GM18508 (cell line): ENCODE measurements around the gene KHDC4.

Source experiments
- ATAC-seq: cut with Tn5 transposase; IDR thresholded peaks from one replicate; pipeline ENCODE4 v1.9.1; 2021; ENCODE audit warnings: moderate number of reproducible peaks; ENCODE audit not compliant: insufficient read depth, unreplicated experiment

KHDC4 gene

DNA sequence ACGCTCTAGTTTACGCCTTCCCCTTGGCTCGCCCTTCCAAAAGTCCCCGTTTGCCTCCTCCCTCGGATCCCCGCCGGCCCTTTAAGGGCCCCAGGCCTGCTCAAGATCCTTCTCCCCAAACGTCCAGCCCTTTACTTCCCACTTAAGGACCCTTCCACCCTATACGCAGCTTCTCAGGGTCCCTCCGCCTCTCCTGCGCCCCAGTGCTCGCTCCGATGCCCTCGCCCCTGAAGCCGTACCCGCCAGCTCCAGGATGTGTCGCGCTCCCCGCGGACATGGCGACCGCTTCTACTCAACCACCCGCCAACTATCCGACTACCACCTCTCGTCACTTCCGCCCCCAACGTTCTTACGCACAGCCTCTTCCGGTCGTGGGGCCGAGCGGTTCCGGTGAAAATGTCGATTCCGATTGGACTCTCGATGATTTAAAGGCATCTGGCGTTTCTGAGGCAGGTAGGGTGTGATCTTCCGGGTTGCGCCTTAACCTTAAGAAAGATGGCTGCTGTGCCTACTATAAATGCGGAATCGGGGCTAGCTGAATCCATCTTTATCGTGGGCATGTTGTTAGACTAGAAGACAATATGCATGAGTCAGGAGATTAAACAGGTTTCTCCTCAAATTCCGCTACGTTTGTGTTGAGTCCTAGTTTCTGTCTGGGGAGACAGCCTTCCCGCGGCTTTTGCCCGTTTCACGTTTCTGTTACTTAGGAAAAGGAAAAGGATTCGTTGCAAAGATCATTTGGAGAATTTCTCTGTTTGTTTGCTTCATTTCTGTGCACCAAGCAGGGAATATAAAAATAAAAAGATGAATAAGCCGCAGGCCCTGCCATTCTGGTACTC is at the start of gene KHDC4:
Gene KHDC4, minus strand, starts transcription at position 317 of the 839 bp plus-strand sequence. Its CDS starts 40 bp downstream, at position 277.
- peak; percentile 80 for ATAC-seq

DNA sequence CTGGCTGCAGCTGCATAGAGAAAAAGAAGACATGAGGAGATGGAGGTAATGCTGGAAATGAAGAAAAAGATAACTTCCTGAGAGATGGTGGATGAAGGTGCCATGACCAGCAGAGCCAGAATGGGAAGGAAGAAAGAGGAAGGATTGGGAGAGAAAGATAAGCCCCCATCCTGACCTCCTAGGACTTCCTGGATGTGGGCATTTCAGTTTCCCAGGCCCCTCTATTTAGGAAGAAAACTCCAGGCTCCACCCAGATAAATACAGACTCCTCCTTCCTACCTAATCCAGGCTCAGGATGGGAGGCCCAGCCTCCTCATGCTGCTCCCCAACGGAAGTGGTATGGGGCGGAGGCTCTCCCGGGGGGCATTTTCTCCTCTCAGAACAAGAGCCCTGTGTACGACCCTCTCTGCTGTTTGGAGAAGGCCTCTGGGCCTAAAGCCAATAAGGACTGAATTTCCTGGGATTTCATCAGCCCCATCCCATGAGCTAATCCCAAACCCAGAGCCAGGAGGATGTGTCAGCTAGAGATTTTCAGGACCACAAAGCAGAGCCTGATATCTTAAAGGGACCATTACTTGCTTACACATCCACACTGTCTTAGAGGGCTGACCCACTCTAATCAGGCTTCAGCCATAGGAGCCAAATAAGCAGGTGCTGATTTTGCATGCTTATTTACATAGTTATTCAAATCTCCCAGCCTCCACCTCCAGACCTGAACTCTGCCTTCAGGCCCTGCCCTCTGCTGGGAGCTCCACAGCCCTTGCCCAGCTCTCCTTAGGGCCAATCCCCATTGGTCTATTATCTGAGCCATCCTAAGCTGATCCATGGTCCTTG is 49.2 kb upstream of the KHDC4 start:
- no peak for ATAC-seq

DNA sequence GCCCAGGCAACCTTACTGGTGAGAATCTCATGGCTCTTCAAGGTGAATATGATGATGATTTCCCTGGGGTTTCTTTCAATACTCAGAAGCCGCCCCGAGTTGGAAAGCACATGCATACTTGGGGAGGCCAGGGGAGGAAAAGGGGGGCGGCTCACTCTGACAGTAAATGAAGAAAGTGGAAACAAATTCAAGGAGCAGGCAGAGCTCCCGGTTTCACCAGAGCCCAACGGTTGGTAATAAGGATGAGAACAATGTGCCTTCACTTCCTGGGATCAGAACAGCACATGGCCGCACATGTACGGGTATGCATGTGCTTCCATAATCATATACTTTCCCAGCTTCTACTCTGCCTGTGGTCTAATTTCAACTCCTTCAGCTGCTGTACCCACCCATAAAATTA is 47.9 kb upstream of the KHDC4 start:
- ATAC-seq, result no peak

DNA sequence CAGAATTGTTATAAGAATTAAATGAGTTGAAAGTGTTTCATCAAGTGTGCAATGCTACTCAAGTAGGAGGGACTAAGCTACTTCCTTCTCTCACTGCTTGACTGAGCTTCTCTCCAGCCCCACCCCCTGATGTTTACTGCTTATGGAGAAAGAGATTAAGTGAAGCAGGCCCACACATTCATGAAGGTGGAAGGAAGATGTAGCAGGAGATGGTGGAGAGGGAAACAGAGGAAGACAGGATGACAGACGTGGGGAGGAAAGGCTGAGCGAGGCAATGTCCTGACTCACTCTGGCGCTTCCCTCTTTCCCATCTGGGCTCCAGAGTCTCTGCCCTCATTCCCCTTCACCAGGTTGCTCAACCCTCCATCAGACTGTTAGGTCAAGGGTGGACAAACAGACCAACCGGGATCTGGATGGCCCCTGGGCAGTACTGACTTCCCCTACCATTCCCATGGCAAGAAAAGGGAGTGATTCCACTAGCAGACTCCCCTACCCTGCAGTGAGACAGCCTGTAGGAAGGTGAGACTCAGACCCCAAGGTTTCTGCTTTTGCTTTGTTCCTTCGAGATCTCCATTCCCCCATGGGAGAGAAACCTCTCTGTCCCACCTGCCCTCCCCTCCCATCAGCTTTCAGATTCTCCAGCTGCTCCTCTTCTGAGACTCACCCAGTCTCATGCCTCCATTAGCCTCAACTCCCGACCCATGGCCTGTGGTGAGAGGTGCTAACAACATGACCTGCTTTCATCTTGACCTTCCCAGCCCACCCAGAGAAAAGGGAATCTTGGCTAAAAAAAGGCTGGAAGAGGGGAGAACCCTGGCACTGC is 47.3 kb upstream of the KHDC4 start:
- no peak for ATAC-seq

DNA sequence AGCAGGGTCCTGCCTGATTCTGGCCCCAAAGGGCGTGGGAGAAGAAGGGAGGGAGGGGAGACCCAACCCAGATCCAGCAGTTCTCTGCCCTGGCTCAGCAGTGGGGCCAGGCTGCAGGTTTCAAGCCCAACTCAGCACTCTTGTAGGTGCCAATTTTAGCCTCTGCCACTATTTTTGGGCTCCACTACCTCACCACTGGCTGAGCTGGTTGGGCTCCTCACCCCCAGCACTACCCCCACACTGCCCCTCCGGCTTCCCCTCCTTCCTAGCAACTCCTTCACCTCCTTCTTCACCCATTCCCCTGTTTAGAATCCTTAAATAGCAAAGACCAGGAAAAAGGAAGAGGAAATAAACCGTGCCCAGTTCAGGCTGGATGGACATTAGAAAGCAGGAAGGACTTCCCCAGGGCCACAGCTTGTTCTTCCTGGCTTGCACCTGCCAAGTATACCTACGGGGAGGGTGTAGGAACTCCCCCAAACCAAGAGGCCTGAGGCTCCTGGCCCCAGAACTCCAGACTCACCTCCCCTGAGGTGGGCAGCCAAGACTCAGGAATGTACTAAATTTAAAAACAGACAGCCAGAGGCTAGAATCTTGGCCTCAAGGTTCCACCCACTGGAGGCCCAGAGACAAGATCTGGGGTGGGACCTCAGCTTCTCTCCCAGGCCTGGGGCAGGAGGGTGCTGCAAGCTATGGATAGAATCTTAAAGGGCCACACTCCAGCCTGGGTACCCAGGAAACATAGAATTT is 45.6 kb upstream of the KHDC4 start:
- ATAC-seq, result no peak

DNA sequence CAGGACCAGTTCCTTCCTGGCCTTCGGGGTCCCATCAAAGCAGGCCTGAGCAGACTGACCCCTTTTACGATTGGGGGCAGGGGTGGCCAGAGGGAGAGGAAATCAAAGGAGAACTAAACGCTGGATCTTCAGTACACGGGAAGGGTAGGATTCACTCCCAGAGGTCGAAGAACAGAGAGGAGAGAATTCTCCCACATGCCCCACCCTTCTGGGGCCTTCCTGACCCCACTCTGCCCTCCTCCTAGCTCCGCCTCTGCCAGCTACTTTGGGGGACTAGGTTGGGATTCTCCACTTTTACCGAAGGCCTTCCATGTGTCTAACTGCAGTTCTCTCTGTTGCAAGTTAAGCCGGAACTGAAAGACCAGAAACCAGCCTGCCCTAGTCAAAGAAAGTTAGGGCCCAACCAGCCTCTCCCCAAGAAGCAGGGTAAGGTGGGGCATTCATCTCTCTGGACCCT is 44.8 kb upstream of the KHDC4 start:
- no peak for ATAC-seq

DNA sequence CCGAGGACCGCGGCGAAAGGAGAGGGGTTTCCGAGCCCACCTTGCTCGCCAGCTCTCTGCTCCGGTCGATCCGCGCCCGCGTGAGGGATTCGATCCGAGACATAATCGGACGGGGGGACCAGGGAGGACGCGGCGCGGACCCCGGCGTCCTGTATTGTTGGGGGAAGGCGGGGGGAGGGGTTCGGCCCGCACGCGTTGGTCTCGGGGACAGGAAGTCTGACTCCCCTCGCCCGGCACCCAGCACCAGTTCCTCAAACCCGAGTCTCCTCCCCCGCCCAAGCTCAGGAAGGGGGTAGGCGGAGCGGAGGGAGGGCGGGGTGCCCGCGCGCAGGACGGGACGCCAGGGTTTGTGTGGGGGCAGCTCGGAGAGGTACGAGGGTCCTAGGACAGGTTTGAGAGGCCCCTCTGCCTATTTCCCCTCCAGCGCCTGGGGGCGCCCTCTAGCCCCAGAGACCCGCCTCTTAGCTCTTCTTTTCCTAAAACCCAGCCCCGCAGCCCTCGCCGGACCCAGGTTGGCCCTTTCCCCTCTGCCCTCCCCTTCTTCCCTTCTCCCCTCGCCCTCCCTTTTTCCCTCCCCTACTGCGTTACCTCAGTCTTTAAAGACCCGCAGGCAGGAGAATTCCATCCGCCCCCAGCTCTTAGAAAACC is 44.2 kb upstream of the KHDC4 start, which contains the start of gene ARHGEF2:
Gene ARHGEF2, minus strand, starts transcription at position 223 of the 648 bp plus-strand sequence. Its CDS starts 120 bp downstream, at position 103.
- ATAC-seq, result no peak

DNA sequence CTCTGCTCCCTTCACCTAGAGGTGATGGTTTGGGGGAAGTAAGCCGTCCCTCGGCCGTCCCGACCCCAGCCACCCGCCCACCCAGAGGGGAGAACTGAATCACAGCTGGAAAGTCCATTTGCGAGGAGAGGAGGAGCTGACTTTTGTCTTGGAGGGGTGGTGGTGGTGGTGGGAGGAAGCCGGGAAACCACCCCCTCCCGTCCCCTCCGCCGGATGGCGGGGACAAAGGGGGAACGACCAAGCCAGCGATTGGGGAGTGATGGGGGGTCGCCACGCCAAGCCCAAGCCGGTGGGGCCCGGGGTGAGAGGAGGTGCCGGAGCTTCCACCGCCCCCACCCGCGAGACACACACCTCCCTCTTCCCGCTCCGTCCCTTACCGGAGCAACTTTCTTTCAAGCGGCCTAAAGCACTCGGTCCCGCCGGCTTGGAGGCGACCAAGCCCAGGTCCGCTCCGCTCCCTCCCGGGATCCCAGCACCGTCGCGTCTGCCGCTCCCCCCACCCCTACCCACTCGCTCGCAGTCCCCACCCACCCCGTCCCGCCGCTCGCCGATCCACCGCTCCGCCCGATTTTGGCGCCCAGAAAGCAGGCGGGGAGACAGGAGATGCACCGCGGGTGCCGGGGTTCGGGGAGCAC is 43.6 kb upstream of the KHDC4 start:
- no peak for ATAC-seq

DNA sequence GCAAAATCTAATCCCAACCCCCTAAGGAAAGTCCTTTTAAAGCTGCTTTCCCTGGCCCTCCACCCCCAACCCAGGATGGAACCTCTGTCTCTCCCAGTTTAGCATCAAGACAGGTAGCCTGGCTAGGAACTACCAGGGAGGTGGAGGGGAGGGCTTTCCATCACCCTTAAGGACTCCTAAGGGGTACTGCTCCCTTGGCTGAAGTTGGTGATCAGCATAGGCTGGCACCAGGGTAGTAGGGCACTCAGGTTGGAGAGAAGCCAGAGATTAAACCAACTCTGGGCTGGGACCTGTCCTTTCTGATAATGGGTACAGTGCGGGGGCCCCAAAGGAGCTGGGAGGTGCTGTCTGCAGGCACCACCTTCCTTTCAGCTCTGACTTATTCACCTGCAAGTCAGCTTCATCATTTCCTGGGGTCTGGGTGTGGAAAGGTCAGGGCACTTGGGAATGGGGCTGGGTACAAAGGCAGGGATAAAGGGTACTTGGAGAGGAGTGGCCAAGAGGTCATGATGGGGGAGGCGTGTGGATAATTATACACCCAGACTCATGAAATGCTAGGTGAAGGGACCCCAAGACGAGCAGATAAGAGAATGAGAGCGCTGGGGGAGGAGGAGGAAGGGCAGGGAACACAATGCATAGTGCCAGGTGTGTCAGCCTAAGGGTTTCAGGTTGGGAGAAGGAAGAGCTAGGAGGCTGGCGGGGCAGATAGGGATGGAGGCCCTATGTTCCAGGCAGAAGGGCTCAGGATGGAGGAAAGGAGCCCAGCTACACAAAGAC is 42.9 kb upstream of the KHDC4 start:
- ATAC-seq, result no peak

DNA sequence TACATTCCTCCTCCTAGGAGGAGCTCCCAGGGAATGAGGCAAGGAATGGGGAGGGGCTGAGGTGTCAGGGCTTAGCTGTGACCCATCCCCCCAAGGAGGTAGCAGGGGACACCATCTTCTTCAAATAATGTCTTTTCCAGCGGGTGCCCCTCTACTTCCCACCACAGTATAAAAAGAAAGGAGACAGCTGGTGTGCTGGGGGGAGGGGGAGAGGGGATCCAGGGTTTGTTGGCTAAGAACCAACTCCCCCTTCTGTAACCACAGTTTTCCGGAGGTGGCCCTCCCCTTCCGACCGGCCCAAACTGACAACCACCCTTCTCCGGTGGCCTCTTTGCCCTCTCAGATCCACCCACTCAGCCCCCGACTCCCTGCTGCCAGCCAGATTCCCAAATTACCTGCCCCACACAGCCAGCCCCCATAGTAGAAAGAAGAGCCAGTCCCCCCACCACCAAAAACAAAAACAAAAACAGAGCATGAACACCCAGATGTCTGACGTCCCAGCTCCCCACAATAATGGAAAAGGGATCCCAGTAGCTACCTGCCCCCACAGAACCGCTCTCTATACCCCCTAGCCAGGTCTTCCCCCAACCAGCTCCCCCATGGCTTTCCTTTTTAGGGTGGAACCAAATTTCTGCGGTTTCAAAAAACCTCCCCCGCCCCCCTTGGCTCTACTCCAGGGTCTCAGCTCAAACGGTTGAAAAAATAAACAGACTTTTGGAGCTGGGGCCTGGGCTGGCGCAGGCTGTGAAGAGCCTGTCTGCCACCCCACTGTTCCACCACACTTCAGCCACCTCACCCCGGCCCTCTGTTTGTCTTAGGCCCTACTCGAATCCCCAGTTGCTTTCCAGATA is 42.1 kb upstream of the KHDC4 start:
- ATAC-seq, result no peak

DNA sequence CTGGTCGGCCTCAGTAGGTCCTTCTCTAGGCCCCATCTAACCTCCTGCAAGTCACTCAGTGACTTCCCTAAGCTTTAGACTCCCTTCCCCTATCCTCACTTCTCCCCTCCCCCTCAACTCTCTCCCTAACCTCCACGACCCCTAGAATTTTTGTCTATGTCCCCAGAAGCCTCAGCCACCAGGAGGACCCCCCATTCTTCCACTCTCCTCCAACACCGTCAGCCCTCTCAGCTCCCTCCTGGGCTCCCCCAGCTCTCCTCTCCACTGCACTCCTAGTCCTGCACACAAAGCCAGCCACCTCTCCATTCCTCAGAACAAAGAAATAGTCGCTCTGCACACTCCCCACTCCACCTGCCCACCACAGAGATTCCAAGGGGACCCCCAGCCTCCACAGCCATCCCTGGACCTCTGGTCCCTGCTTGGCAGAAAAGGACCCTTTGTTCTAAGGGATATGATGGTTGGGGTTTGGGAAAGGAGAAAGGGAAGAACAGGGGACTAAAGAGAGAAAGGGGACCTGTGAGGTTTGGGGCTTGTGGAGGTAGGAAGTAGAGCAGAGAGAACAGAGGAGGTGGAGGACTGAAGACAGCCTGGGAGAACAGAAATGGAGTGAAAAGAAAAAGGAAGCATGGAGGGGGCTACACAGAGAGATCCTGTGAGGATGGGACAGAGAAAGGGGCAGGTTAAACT is 41.3 kb upstream of the KHDC4 start:
- no peak for ATAC-seq

DNA sequence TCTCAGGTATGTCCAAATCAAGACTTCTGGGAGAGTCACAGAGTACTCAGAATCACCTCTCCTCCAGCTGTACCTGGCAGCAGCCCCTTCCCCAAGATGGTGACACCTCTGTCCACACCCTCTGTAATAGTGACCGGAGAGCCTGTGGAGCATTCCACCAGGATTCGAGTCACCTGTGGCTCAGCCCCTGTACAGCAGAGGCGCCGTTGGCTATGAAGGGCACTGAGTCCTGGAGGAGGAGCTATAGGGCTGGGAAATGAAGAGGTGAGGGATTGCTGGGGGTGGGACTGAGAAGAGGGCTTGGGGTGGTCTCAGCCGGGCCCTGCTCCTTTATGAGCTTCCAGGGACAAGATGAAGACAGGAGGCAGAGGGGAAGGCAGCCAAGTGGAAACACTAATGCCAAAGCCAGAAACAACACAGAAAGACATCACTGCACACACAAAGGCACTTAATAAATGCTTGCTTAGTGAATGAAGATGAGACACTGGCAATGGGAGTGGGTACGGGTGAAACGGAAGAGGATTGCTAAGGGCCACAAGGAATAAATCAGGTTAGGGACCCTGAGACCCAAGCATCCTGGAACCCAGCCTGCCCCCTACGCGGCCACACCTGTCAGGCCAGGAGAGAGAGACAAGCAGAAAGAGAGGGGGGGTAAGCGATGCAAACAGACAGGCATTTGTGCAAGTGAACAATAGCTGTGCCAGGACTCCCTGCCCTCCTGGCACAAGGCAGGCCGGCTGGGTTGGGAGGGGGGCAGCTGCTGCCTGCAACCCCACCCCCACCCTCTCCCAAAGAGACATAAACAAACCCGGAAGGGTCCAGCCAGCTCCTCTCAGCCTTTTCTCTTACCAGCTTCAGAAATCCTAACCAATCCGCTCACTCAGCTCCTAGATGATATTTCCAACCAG is 40.2 kb upstream of the KHDC4 start:
- ATAC-seq, result no peak

DNA sequence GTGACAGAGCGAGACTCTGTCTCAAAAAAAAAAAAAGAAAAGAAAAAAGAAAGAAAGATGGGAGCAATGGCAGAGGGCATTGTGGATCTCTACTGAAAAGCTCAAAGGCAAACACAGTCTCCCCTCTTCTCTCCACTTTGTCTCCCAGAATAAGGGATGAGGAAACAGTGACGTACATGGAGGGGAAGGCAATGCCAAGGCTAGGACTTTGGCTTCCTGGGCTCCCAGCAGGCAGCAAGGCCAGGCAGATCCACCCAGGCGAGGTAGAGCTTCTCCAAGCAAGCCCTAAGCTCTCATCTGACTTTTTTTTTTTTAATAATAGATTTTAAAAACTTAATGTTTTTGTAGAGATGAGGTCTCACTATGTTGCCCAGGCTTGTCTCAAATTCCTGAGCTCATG is 39.5 kb upstream of the KHDC4 start:
- no peak for ATAC-seq

DNA sequence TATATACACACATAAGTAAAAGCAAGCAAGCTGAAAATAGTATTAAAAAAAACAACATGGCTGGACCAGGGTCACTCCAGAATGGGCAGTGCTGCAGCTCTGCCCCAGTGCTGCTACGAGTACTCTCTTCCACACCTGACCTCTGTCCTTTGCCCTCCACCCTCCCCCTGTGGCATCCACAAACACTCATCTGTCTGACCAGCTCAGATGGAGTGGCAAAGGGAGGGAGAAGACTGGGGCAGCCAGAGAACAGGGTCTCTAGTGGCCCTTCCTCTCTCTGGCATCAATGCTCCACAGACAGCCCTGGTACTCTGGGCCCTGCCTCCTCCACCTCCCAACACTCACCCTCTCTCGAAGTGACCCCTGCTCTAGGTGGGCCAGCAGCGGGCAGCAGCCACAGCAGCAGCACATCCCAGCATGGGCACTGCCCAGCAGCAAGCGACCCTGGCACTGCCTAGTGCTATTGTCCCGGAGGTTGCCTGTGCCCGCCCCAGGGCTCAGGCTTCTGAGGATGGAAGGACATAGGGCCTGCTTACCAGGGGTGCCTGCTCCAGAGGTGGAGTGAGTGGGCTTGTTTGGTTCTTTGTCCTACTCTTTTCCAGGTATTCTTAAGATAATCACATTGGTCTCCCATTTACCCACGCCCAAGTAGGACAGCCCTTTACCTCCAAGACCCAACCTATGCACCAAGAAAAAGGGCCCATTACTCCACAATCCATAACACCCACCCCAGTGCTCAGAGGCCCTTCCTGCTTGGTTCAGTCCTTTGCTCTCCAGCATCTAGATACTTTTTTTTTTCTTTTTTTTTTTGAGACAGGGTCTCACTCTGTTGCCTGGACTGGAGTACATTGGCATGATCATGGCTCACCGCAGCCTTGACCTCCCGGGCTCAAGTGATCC is 37.9 kb upstream of the KHDC4 start:
- no peak for ATAC-seq
